ENCODE measurements around the gene RSRC2.

The RSRC2 gene

DNA sequence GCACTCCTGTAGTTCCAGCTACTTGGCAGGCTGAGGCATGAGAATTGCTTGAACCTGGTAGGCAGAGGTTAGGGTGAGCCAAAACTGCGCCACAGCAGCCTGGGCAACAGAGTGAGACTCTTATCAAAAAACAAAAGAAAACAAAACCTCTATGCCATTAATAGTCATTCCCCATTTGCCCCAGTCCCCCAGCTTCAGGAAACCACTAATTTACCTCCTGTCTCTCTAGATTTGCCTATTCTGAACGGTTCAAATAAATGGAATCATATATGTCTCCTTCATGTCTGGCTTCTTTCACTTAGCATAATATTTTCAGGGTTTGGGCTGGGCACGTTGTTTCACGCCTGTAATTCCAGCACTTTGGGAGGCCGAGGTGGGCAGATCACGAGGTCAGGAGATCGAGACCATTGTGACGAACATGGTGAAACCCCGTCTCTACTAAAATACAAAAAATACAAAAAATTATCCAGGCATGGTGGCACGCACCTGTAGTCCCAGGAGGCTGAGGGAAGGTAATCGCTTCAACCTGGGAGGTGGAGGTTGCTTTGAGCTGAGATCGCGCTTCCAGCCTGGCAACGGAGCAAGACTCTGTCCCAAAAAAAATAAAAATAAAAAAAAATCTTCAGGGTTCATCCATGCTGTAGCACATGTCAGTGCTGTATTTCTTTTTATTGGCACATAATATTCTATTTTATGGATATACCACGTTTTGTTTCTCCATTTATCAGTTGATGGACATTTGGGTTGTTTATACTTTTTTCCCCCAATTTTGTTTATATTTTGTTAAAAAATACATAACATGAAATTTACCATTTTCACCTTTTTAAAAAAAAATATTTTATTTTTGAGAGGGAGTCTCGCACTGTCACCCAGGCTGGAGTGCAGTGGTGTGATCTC is 32.3 kb upstream of the RSRC2 start:
- no peaks in the 10 kb centered on the region for H3K9me3 ChIP-seq (ENCODE audit: insufficient read depth, low read length)
- no peak for TF ChIP-seq SUZ12 (IDR thresholded peaks at IDR 0.05; ENCODE audit: extremely low read depth, insufficient read depth, insufficient read length)
- TF ChIP-seq ZNF274 (IDR thresholded peaks at IDR 0.05; ENCODE audit: low read depth, low read length) = no peak
- no peak for TF ChIP-seq YY1 (IDR thresholded peaks at IDR 0.05; ENCODE audit: insufficient read depth, insufficient read length)
- H3K36me3 ChIP-seq (ENCODE audit: insufficient read depth, insufficient read length, low read length) = peaks cover 81% of the 10 kb centered on the region
- H3K27me3 ChIP-seq (ENCODE audit: insufficient read depth, insufficient read length) = no peaks in the 10 kb centered on the region
- DNase-seq (ENCODE audit: low read depth, low spot score) = no peak
- H3K4me3 ChIP-seq (ENCODE audit: insufficient read length, low read depth) = no peak overlapping the region
- no peaks in the 10 kb centered on the region for H3K4me1 ChIP-seq (ENCODE audit: insufficient read depth, insufficient read length)
- H3K9ac ChIP-seq (ENCODE audit: insufficient read length, low read depth) = no peak overlapping the region

- Histone ChIP-seq H3K9me3 (ENCODE audit: insufficient read depth, low read length) (no peaks in the 10 kb centered on the region), H3K4me3 (ENCODE audit: insufficient read length, low read depth) (no peak overlapping the region), H3K9ac (ENCODE audit: insufficient read length, low read depth) (no peak overlapping the region), H3K4me1 (ENCODE audit: insufficient read depth, insufficient read length) (no peaks in the 10 kb centered on the region), H3K27me3 (ENCODE audit: insufficient read depth, insufficient read length) (no peaks in the 10 kb centered on the region), H3K36me3 (ENCODE audit: insufficient read depth, insufficient read length, low read length) (peaks cover 92% of the 10 kb centered on the region)
- no peak for TF ChIP-seq SUZ12 (IDR thresholded peaks at IDR 0.05; ENCODE audit: extremely low read depth, insufficient read depth, insufficient read length)
- TF ChIP-seq ZNF274 (IDR thresholded peaks at IDR 0.05; ENCODE audit: low read depth, low read length) = no peak
- no peak for TF ChIP-seq YY1 (IDR thresholded peaks at IDR 0.05; ENCODE audit: insufficient read depth, insufficient read length)
- DNase-seq (ENCODE audit: low read depth, low spot score) = no peak
These were observed 20.6 kb upstream of the RSRC2 start for GRCh38 chr12:122547330-122547729.

GRCh38 chr12:122545855-122546254 is 19.1 kb upstream of the RSRC2 start:
- Histone ChIP-seq H3K4me3 (ENCODE audit: insufficient read length, low read depth) (no peak overlapping the region), H3K9ac (ENCODE audit: insufficient read length, low read depth) (no peak overlapping the region), H3K36me3 (ENCODE audit: insufficient read depth, insufficient read length, low read length) (peaks cover 92% of the 10 kb centered on the region), H3K9me3 (ENCODE audit: insufficient read depth, low read length) (no peaks in the 10 kb centered on the region), H3K4me1 (ENCODE audit: insufficient read depth, insufficient read length) (no peaks in the 10 kb centered on the region), H3K27me3 (ENCODE audit: insufficient read depth, insufficient read length) (no peaks in the 10 kb centered on the region)
- TF ChIP-seq SUZ12 (IDR thresholded peaks at IDR 0.05; ENCODE audit: extremely low read depth, insufficient read depth, insufficient read length) (no peak), YY1 (IDR thresholded peaks at IDR 0.05; ENCODE audit: insufficient read depth, insufficient read length) (no peak), ZNF274 (IDR thresholded peaks at IDR 0.05; ENCODE audit: low read depth, low read length) (no peak)
- no peak for DNase-seq (ENCODE audit: low read depth, low spot score)

DNA sequence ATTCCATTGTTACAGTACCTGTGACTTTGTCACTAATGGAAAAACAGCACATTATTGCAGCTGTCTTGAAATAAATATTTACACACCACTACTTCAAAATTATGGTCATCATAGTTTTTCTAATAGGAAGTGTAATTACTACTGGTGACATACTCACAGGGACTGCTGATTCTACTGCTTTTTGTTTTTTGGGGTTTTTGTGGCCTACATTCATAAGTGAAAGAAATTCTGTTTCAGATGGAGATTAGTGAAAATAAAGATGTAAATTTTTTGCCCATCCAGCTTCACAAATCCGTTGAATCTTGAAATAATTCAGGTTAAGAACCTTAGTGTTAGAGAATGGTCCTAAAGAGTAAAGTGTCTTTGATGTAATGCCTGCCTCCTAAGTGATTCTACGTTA is 17.8 kb upstream of the RSRC2 start:
- Histone ChIP-seq H3K4me1 (ENCODE audit: insufficient read depth, insufficient read length) (no peaks in the 10 kb centered on the region), H3K36me3 (ENCODE audit: insufficient read depth, insufficient read length, low read length) (peaks cover 91% of the 10 kb centered on the region), H3K9me3 (ENCODE audit: insufficient read depth, low read length) (no peaks in the 10 kb centered on the region), H3K27me3 (ENCODE audit: insufficient read depth, insufficient read length) (no peaks in the 10 kb centered on the region), H3K9ac (ENCODE audit: insufficient read length, low read depth) (no peak overlapping the region), H3K4me3 (ENCODE audit: insufficient read length, low read depth) (no peak overlapping the region)
- TF ChIP-seq YY1 (IDR thresholded peaks at IDR 0.05; ENCODE audit: insufficient read depth, insufficient read length) (no peak), ZNF274 (IDR thresholded peaks at IDR 0.05; ENCODE audit: low read depth, low read length) (no peak), SUZ12 (IDR thresholded peaks at IDR 0.05; ENCODE audit: extremely low read depth, insufficient read depth, insufficient read length) (no peak)
- no peak for DNase-seq (ENCODE audit: low read depth, low spot score)

- Histone ChIP-seq H3K36me3 (ENCODE audit: insufficient read depth, insufficient read length, low read length) (peaks cover 89% of the 10 kb centered on the region), H3K4me1 (ENCODE audit: insufficient read depth, insufficient read length) (no peaks in the 10 kb centered on the region), H3K4me3 (ENCODE audit: insufficient read length, low read depth) (no peak overlapping the region), H3K9ac (ENCODE audit: insufficient read length, low read depth) (no peak overlapping the region), H3K9me3 (ENCODE audit: insufficient read depth, low read length) (no peaks in the 10 kb centered on the region), H3K27me3 (ENCODE audit: insufficient read depth, insufficient read length) (no peaks in the 10 kb centered on the region)
- DNase-seq (ENCODE audit: low read depth, low spot score) = no peak
- TF ChIP-seq YY1 (IDR thresholded peaks at IDR 0.05; ENCODE audit: insufficient read depth, insufficient read length) = no peak
- no peak for TF ChIP-seq ZNF274 (IDR thresholded peaks at IDR 0.05; ENCODE audit: low read depth, low read length)
- TF ChIP-seq SUZ12 (IDR thresholded peaks at IDR 0.05; ENCODE audit: extremely low read depth, insufficient read depth, insufficient read length) = no peak
These were observed 11.8 kb upstream of the RSRC2 start for GRCh38 chr12:122538496-122538895.

DNA sequence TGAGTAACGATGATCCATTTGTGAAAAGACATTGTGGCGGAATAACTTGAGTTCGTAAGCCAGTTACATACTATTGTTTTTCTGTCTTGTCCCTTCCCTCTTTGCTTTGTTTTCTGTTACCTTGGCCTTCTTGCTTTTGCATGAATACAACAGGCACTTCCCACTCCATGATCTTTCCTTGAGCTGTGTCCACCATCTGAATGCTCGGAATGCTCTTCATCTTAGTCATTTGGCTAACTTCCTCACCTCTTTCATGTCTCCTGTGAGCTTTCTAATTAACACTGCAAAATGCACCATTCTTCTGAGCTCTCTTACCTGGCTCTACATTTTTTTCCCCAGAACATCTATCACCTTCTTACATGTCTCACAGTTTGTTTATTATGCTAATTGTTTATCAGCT is 10.3 kb upstream of the RSRC2 start:
- DNase-seq (ENCODE audit: low read depth, low spot score) = no peak
- Histone ChIP-seq H3K9me3 (ENCODE audit: insufficient read depth, low read length) (no peaks in the 10 kb centered on the region), H3K9ac (ENCODE audit: insufficient read length, low read depth) (no peak overlapping the region), H3K27me3 (ENCODE audit: insufficient read depth, insufficient read length) (no peaks in the 10 kb centered on the region), H3K4me3 (ENCODE audit: insufficient read length, low read depth) (no peak overlapping the region), H3K4me1 (ENCODE audit: insufficient read depth, insufficient read length) (no peaks in the 10 kb centered on the region), H3K36me3 (ENCODE audit: insufficient read depth, insufficient read length, low read length) (peaks cover 89% of the 10 kb centered on the region)
- TF ChIP-seq ZNF274 (IDR thresholded peaks at IDR 0.05; ENCODE audit: low read depth, low read length) = no peak
- TF ChIP-seq SUZ12 (IDR thresholded peaks at IDR 0.05; ENCODE audit: extremely low read depth, insufficient read depth, insufficient read length) = no peak
- TF ChIP-seq YY1 (IDR thresholded peaks at IDR 0.05; ENCODE audit: insufficient read depth, insufficient read length) = no peak

DNA sequence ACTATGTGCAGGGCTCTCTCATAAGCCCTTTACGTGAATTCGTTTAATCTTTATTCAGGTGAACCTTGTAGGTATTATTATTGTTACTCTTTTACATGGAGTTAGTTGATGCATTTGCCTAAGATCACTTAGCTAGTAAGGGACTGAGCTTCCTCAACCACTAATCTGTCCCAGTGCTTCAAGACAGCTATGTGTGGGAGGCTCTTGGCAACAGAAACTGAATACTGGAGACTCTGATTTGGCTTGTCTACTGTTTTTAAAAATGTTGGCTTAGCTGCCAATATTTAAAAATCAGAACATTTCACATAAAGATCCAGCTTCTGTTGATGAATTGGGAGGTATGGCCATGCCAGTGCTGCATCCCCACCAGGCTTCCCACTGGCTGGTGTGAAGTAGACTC is 7.1 kb upstream of the RSRC2 start:
- Histone ChIP-seq H3K4me3 (ENCODE audit: insufficient read length, low read depth) (no peak overlapping the region), H3K36me3 (ENCODE audit: insufficient read depth, insufficient read length, low read length) (peaks cover 86% of the 10 kb centered on the region), H3K27me3 (ENCODE audit: insufficient read depth, insufficient read length) (no peaks in the 10 kb centered on the region), H3K9me3 (ENCODE audit: insufficient read depth, low read length) (no peaks in the 10 kb centered on the region), H3K4me1 (ENCODE audit: insufficient read depth, insufficient read length) (no peaks in the 10 kb centered on the region), H3K9ac (ENCODE audit: insufficient read length, low read depth) (no peak overlapping the region)
- TF ChIP-seq SUZ12 (IDR thresholded peaks at IDR 0.05; ENCODE audit: extremely low read depth, insufficient read depth, insufficient read length) (no peak), YY1 (IDR thresholded peaks at IDR 0.05; ENCODE audit: insufficient read depth, insufficient read length) (no peak), ZNF274 (IDR thresholded peaks at IDR 0.05; ENCODE audit: low read depth, low read length) (no peak)
- no peak for DNase-seq (ENCODE audit: low read depth, low spot score)

Data from NT2/D1 (cell line).